ENCODE data around the gene LIN37. TPM values are rescaled to one million over a fixed set of nuclear protein-coding genes. Genes with fewer than 3 reads are reported as not detected.

LIN37 gene
- total RNA-seq, 1 experiment from 2014 or later = 10.1 TPM

DNA sequence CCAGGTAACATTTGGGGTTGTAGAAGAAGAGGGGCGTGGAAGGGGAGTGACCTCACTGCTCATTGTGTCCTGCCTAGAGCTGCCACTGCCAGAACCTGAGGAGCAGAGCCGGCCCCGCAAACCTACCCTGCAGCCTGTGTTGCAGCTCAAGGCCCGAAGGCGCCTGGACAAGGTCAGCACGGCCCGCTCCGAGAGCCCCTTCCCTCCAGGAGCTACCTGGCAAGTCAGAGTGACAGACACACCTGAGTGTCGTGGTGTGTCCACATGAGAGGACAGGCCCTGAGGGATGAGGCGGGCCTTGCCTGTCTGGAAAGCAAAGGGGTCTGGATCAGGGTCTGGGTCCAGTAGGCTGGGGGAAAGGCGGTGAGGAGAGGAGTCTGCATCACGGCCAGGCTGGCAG, 23.8 kb upstream of the LIN37 start:
- H4K20me1 ChIP-seq (ENCODE audit: insufficient read depth) = no peaks in the 10 kb centered on the region
- DNase-seq (ENCODE audit: low read depth, low spot score) (no peak), ATAC-seq (no peak)
- no peaks in the 10 kb centered on the region for H3K9me3 ChIP-seq (ENCODE audit: control insufficient read depth in 1 of 2, insufficient read depth in 1 of 2, low read depth in 1 of 2, low read length in 2 of 2)
- no TSS peak for BruUV-seq (replicated peaks)
- H3K27ac ChIP-seq (ENCODE audit: low read depth, low read length) = no peak overlapping the region
- no peak overlapping the region for H3K9ac ChIP-seq (ENCODE audit: low read length)
- intact Hi-C loops (cut with micrococcal nuclease) = no loop called here
- peaks cover 68 to 74% of the 10 kb centered on the region in 2 experiments for H3K36me3 ChIP-seq (ENCODE audit: control insufficient read depth in 1 of 2, insufficient read depth in 2 of 2, low read length in 2 of 2)
- no peak for TF ChIP-seq ZFX (IDR thresholded peaks at IDR 0.05)
- ChIA-PET POLR2A (no interaction called here), CTCF (no interaction called here), RAD21 (ENCODE audit: low non-redundant PET in 1 of 2, low total read pairs in 2 of 2, uncharacterized antibody in 2 of 2, unreplicated experiment in 2 of 2) (no interaction called here)
- H3K27me3 ChIP-seq (ENCODE audit: insufficient read depth, low read length) = no peaks in the 10 kb centered on the region
- peaks cover under 1% of the 10 kb centered on the region in 2 experiments; a peak in 2 of 4 replicates for H3K4me1 ChIP-seq (ENCODE audit: control insufficient read depth in 1 of 2, insufficient read depth in 2 of 2, low read length in 2 of 2)
- no peak overlapping the region for H2AFZ ChIP-seq (ENCODE audit: low read depth, low read length, poor library complexity, severe bottlenecking)
- H3K9me2 ChIP-seq (ENCODE audit: insufficient read depth) = no peaks in the 10 kb centered on the region
- H3K4me2 ChIP-seq (ENCODE audit: low read length) = no peak overlapping the region
- H3K79me2 ChIP-seq (ENCODE audit: insufficient read depth, low read length) = peaks cover 21% of the 10 kb centered on the region
- H3K4me3 ChIP-seq (replicated peaks in 1 of 2; ENCODE audit: low read depth in 1 of 2, low read length in 2 of 2) = no peak overlapping the region

DNA sequence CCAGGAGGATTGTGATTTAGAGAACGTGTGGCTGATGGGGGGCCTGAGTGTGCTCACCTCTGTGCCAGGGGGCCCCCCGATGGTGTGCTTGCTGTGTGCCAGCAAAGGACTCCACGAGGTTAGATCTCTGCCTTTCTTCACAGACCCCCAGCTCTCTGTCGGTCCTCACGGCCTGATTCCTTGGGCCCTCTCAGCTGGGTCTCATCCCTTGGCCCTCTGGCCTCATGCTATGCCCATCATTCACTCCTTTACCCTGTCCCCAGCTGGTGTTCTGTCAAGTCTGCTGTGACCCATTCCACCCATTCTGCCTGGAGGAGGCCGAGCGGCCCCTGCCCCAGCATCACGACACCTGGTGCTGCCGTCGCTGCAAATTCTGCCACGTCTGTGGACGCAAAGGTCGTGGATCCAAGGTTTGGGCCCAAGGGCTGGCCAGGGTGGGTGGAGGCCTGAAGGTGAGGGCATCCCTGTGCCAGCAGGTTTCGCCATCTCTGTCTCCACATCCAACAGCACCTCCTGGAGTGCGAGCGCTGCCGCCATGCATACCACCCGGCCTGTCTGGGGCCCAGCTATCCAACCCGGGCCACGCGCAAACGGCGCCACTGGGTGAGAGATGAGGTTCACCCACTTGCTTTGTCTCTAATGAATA, 23.0 kb upstream of the LIN37 start:
- Histone ChIP-seq H3K27ac (ENCODE audit: low read depth, low read length) (no peak overlapping the region), H3K4me3 (replicated peaks in 1 of 2; ENCODE audit: low read depth in 1 of 2, low read length in 2 of 2) (no peak overlapping the region), H3K79me2 (ENCODE audit: insufficient read depth, low read length) (peaks cover 13% of the 10 kb centered on the region; the same call in 1 of the 2 replicates), H3K27me3 (ENCODE audit: insufficient read depth, low read length) (no peaks in the 10 kb centered on the region), H3K9me3 (ENCODE audit: control insufficient read depth in 1 of 2, insufficient read depth in 1 of 2, low read depth in 1 of 2, low read length in 2 of 2) (no peaks in the 10 kb centered on the region), H4K20me1 (ENCODE audit: insufficient read depth) (no peaks in the 10 kb centered on the region), H3K9ac (ENCODE audit: low read length) (no peak overlapping the region), H3K4me2 (ENCODE audit: low read length) (no peak overlapping the region), H3K36me3 (ENCODE audit: control insufficient read depth in 1 of 2, insufficient read depth in 2 of 2, low read length in 2 of 2) (peaks cover 71 to 75% of the 10 kb centered on the region in 2 experiments), H3K4me1 (ENCODE audit: control insufficient read depth in 1 of 2, insufficient read depth in 2 of 2, low read length in 2 of 2) (no peaks in the 10 kb centered on the region), H2AFZ (ENCODE audit: low read depth, low read length, poor library complexity, severe bottlenecking) (no peak overlapping the region), H3K9me2 (ENCODE audit: insufficient read depth) (no peaks in the 10 kb centered on the region)
- no peak for DNase-seq (ENCODE audit: low read depth, low spot score)
- ChIA-PET RAD21 (ENCODE audit: low non-redundant PET in 1 of 2, low total read pairs in 2 of 2, uncharacterized antibody in 2 of 2, unreplicated experiment in 2 of 2) (no interaction called here), POLR2A (no interaction called here), CTCF (no interaction called here)
- intact Hi-C loops (cut with micrococcal nuclease) = no loop called here
- BruUV-seq (replicated peaks) = no TSS peak
- ATAC-seq = no peak
- TF ChIP-seq SP1 (IDR thresholded peaks at IDR 0.05; ENCODE audit: low read depth) (no peak), SRF (IDR thresholded peaks at IDR 0.05; ENCODE audit: low read depth) (no peak), CBX3 (IDR thresholded peaks at IDR 0.05; ENCODE audit: low read depth) (no peak), EZH2phosphoT487 (IDR thresholded peaks at IDR 0.05; ENCODE audit: borderline replicate concordance) (no peak), ZFX (IDR thresholded peaks at IDR 0.05) (no peak), EZH2 (IDR thresholded peaks at IDR 0.05) (no peak), POLR2AphosphoS5 (IDR thresholded peaks at IDR 0.05; ENCODE audit: low read depth, low read length) (no peak)
- TF ChIP-seq, protein P1, sequence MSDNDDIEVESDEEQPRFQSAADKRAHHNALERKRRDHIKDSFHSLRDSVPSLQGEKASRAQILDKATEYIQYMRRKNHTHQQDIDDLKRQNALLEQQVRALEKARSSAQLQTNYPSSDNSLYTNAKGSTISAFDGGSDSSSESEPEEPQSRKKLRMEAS (IDR thresholded peaks at IDR 0.05) = no peak
- TF ChIP-seq, protein P2, sequence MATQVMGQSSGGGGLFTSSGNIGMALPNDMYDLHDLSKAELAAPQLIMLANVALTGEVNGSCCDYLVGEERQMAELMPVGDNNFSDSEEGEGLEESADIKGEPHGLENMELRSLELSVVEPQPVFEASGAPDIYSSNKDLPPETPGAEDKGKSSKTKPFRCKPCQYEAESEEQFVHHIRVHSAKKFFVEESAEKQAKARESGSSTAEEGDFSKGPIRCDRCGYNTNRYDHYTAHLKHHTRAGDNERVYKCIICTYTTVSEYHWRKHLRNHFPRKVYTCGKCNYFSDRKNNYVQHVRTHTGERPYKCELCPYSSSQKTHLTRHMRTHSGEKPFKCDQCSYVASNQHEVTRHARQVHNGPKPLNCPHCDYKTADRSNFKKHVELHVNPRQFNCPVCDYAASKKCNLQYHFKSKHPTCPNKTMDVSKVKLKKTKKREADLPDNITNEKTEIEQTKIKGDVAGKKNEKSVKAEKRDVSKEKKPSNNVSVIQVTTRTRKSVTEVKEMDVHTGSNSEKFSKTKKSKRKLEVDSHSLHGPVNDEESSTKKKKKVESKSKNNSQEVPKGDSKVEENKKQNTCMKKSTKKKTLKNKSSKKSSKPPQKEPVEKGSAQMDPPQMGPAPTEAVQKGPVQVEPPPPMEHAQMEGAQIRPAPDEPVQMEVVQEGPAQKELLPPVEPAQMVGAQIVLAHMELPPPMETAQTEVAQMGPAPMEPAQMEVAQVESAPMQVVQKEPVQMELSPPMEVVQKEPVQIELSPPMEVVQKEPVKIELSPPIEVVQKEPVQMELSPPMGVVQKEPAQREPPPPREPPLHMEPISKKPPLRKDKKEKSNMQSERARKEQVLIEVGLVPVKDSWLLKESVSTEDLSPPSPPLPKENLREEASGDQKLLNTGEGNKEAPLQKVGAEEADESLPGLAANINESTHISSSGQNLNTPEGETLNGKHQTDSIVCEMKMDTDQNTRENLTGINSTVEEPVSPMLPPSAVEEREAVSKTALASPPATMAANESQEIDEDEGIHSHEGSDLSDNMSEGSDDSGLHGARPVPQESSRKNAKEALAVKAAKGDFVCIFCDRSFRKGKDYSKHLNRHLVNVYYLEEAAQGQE (IDR thresholded peaks at IDR 0.05; ENCODE audit: low read depth) = no peak
- TF ChIP-seq, protein P3, sequence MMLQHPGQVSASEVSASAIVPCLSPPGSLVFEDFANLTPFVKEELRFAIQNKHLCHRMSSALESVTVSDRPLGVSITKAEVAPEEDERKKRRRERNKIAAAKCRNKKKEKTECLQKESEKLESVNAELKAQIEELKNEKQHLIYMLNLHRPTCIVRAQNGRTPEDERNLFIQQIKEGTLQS (IDR thresholded peaks at IDR 0.05) = no peak
- TF ChIP-seq, protein P4, sequence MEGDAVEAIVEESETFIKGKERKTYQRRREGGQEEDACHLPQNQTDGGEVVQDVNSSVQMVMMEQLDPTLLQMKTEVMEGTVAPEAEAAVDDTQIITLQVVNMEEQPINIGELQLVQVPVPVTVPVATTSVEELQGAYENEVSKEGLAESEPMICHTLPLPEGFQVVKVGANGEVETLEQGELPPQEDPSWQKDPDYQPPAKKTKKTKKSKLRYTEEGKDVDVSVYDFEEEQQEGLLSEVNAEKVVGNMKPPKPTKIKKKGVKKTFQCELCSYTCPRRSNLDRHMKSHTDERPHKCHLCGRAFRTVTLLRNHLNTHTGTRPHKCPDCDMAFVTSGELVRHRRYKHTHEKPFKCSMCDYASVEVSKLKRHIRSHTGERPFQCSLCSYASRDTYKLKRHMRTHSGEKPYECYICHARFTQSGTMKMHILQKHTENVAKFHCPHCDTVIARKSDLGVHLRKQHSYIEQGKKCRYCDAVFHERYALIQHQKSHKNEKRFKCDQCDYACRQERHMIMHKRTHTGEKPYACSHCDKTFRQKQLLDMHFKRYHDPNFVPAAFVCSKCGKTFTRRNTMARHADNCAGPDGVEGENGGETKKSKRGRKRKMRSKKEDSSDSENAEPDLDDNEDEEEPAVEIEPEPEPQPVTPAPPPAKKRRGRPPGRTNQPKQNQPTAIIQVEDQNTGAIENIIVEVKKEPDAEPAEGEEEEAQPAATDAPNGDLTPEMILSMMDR (IDR thresholded peaks at IDR 0.05 in 2 of 3, conservative IDR thresholded peaks at IDR 0.05 in 1 of 3; ENCODE audit: borderline replicate concordance in 1 of 3, insufficient read depth in 1 of 3, low read depth in 2 of 3, low read length in 2 of 3) = no peak

Measured in HCT116 (cell line).